H9 (cell line): ENCODE data around the gene GPI. TPM values are rescaled to one million over a fixed set of nuclear protein-coding genes. Genes with fewer than 3 reads are reported as not detected.

Experiments used
- DNase-seq: peaks from one replicate; pipeline ENCODE4 v3.0.0-alpha.2; 2017
- H2AFZ ChIP-seq: one replicate; pipeline ENCODE4 v1.6.1; 2013; ENCODE audit warnings: mild to moderate bottlenecking, low read length, control low read depth, moderate library complexity
- H2AK5ac ChIP-seq: 2 replicates; pipeline ENCODE4 v1.6.1; 2013; ENCODE audit warnings: low read length, control low read depth, mixed read lengths; ENCODE audit not compliant: insufficient read length
- H2BK120ac ChIP-seq: one replicate; pipeline ENCODE4 v1.6.1; 2013; ENCODE audit warnings: low read depth, mild to moderate bottlenecking, low read length, control low read depth, inconsistent platforms; ENCODE audit not compliant: poor library complexity, severe bottlenecking
- H2BK12ac ChIP-seq: 2 replicates; pipeline ENCODE4 v1.6.1; 2013; ENCODE audit warnings: low read length, control low read depth, mixed read lengths, low read depth; ENCODE audit not compliant: insufficient read length
- H2BK15ac ChIP-seq: 2 replicates; pipeline ENCODE4 v1.6.1; 2013; ENCODE audit warnings: low read depth, low read length, control low read depth
- H2BK20ac ChIP-seq: one replicate; pipeline ENCODE4 v1.6.1; 2013; ENCODE audit warnings: low read depth, mild to moderate bottlenecking, low read length, control low read depth, inconsistent platforms; ENCODE audit not compliant: poor library complexity, severe bottlenecking
- H2BK5ac ChIP-seq: 2 replicates; pipeline ENCODE4 v1.6.1; 2013; ENCODE audit warnings: low read length, control low read depth, mixed read lengths; ENCODE audit not compliant: insufficient read length
- H3K14ac ChIP-seq: 2 replicates; pipeline ENCODE4 v1.6.1; 2013; ENCODE audit warnings: low read length, control low read depth; ENCODE audit not compliant: insufficient read depth
- H3K18ac ChIP-seq: 2 replicates; pipeline ENCODE4 v1.6.1; 2013; ENCODE audit warnings: low read depth, mild to moderate bottlenecking, mixed read lengths, low read length, control low read depth; ENCODE audit not compliant: insufficient read length
- H3K23ac ChIP-seq: 2 replicates; pipeline ENCODE4 v1.6.1; 2013; ENCODE audit warnings: low read length, control low read depth, mixed read lengths, low read depth; ENCODE audit not compliant: insufficient read length
- H3K23me2 ChIP-seq: 2 replicates; pipeline ENCODE4 v1.6.1; 2013; ENCODE audit warnings: low read depth, mild to moderate bottlenecking, mixed read lengths, low read length, control low read depth; ENCODE audit not compliant: insufficient read length, poor library complexity, severe bottlenecking
- H3K27ac ChIP-seq: 2 replicates; pipeline ENCODE4 v1.5.1; 2013; ENCODE audit warnings: low read length, control low read depth, mixed read lengths, low read depth; ENCODE audit not compliant: insufficient read length
- H3K27me3 ChIP-seq: 2 replicates; pipeline ENCODE4 v1.6.1; 2013; ENCODE audit warnings: low read length, control low read depth, inconsistent platforms; ENCODE audit not compliant: insufficient read depth
- H3K4ac ChIP-seq: 2 replicates; pipeline ENCODE4 v1.6.1; 2013; ENCODE audit warnings: low read depth, mild to moderate bottlenecking, control low read depth, inconsistent platforms, low read length, moderate library complexity
- H3K4me1 ChIP-seq: 2 replicates; pipeline ENCODE4 v1.6.1; 2013; ENCODE audit warnings: low read length, control low read depth, inconsistent platforms; ENCODE audit not compliant: insufficient read depth
- H3K4me2 ChIP-seq: 2 replicates; pipeline ENCODE4 v1.6.1; 2013; ENCODE audit warnings: low read length, control low read depth, mixed read lengths; ENCODE audit not compliant: insufficient read length, insufficient read depth
- H3K56ac ChIP-seq: 2 replicates; pipeline ENCODE4 v1.6.1; 2013; ENCODE audit warnings: low read depth, mild to moderate bottlenecking, mixed read lengths, low read length, control low read depth; ENCODE audit not compliant: insufficient read length
- H3K79me1 ChIP-seq: 2 replicates; pipeline ENCODE4 v1.6.1; 2013; ENCODE audit warnings: low read depth, mild to moderate bottlenecking, moderate library complexity, low read length, control low read depth, inconsistent platforms; ENCODE audit not compliant: insufficient read depth, poor library complexity, severe bottlenecking
- H3K79me2 ChIP-seq: 2 replicates; pipeline ENCODE4 v1.6.1; 2013; ENCODE audit warnings: low read length, control low read depth, inconsistent platforms; ENCODE audit not compliant: insufficient read depth
- H3K9ac ChIP-seq: 2 replicates; pipeline ENCODE4 v1.6.1; 2013; ENCODE audit warnings: low read length, control low read depth, mixed read lengths; ENCODE audit not compliant: insufficient read length; ENCODE audit errors: extremely low read depth
- H3K9me3 ChIP-seq: one replicate; pipeline ENCODE4 v1.6.1; 2013; ENCODE audit warnings: low read depth, low read length, inconsistent platforms; ENCODE audit not compliant: control insufficient read depth
- H3T11ph ChIP-seq: one replicate; pipeline ENCODE4 v1.6.1; 2013; ENCODE audit warnings: mild to moderate bottlenecking, low read length, control low read depth, inconsistent platforms
- H4K20me1 ChIP-seq: one replicate; pipeline ENCODE4 v1.6.1; 2013; ENCODE audit not compliant: control insufficient read depth, insufficient read length, insufficient read depth
- H4K5ac ChIP-seq: 2 replicates; pipeline ENCODE4 v1.6.1; 2013; ENCODE audit warnings: low read depth, mild to moderate bottlenecking, mixed read lengths, low read length, control low read depth; ENCODE audit not compliant: insufficient read length
- H4K8ac ChIP-seq: replicated peaks from 2 replicates; pipeline ENCODE4 v1.6.1; 2013; ENCODE audit warnings: low read length, control low read depth, mixed read lengths, low read depth; ENCODE audit not compliant: insufficient read length
- H4K91ac ChIP-seq: 2 replicates; pipeline ENCODE4 v1.6.1; 2013; ENCODE audit warnings: low read depth, mild to moderate bottlenecking, moderate library complexity, mixed read lengths, low read length, control low read depth; ENCODE audit not compliant: insufficient read length
- H3K27ac Mint-ChIP-seq, 3 experiments: 2 replicates in 2 of 3; 3 replicates in 1 of 3; pipeline ENCODE4 v1.8.0; 2020 to 2021; ENCODE audit warnings: mixed read lengths in 3 of 3, mild to moderate bottlenecking in 1 of 3, moderate library complexity in 1 of 3
- H3K27me3 Mint-ChIP-seq: 2 replicates; pipeline ENCODE4 v1.8.0; 2021; ENCODE audit warnings: low read depth, mild to moderate bottlenecking, moderate library complexity, mixed read lengths
- H3K36me3 Mint-ChIP-seq, 3 experiments: 2 replicates in 2 of 3; 3 replicates in 1 of 3; pipeline ENCODE4 v1.8.0; 2020 to 2021; ENCODE audit warnings: low read depth in 3 of 3, mixed read lengths in 3 of 3; ENCODE audit not compliant: insufficient read depth in 1 of 3
- H3K4me1 Mint-ChIP-seq, 2 experiments: 2 replicates each; pipeline ENCODE4 v1.8.0; 2020; ENCODE audit warnings: mixed read lengths in 2 of 2
- H3K4me3 Mint-ChIP-seq, 2 experiments: 2 replicates in 1 of 2; 3 replicates in 1 of 2; pipeline ENCODE4 v1.8.0; 2020 to 2021; ENCODE audit warnings: mild to moderate bottlenecking in 2 of 2, mixed read lengths in 2 of 2, moderate library complexity in 1 of 2
- H3K9me3 Mint-ChIP-seq, 2 experiments: 2 replicates in 1 of 2; 3 replicates in 1 of 2; pipeline ENCODE4 v1.8.0; 2020; ENCODE audit warnings: mild to moderate bottlenecking in 2 of 2, mixed read lengths in 2 of 2, moderate library complexity in 1 of 2
- CTCF ChIP-seq: fragments of 200-600 bp; sonication (generic); conservative IDR thresholded peaks from 3 replicates; pipeline ENCODE4 v1.8.0; 2021; ENCODE audit warnings: antibody characterized with exemption, mild to moderate bottlenecking
- WGBS: extraction: QIAGEN DNeasy Blood & Tissue Kit; methylation state at CpG from one replicate; pipeline ENCODE4 v1.1.7; 2013; ENCODE audit warnings: missing lambda C conversion rate, low lambda C conversion rate, mixed read lengths; ENCODE audit not compliant: insufficient read length; ENCODE audit errors: extremely low coverage; 5-methylcytosine and 5-hydroxymethylcytosine counted together
- total RNA-seq: library from RNA; stranded (reverse); gene quantifications from 2 replicates; pipeline ENCODE4 v1.2.1, GENCODE V29; 2021

Gene GPI
- total RNA-seq, 1 experiment from 2014 or later, result 373 TPM

GRCh38 chr19:34416021-34416545, 51.1 kb downstream of the GPI start:
- Histone ChIP-seq H3T11ph (no peak overlapping the region), H2AFZ (no peak overlapping the region), H3K9me3 (no peaks in the 10 kb centered on the region), H2AK5ac (no peak overlapping the region), H4K5ac (no peak overlapping the region), H3K4me1 (no peaks in the 10 kb centered on the region), H3K14ac (no peak overlapping the region), H4K20me1 (no peaks in the 10 kb centered on the region), H3K4me2 (no peak overlapping the region), H4K8ac (no peak overlapping the region), H2BK12ac (no peak overlapping the region), H2BK20ac (no peak overlapping the region), H3K27me3 (no peaks in the 10 kb centered on the region), H4K91ac (no peak overlapping the region), H3K4ac (no peak overlapping the region), H3K18ac (no peak overlapping the region), H3K27ac (no peak overlapping the region), H3K23ac (no peak overlapping the region), H2BK5ac (no peak overlapping the region), H2BK15ac (no peak overlapping the region), H3K56ac (no peak overlapping the region), H3K79me2 (no peaks in the 10 kb centered on the region; the same call in 1 of the 2 replicates), H2BK120ac (no peak overlapping the region), H3K9ac (no peak overlapping the region), H3K23me2 (no peaks in the 10 kb centered on the region), H3K79me1 (no peaks in the 10 kb centered on the region)
- no peaks in the 10 kb centered on the region for H3K4me1 Mint-ChIP-seq
- no peak overlapping the region for H3K4me3 Mint-ChIP-seq
- DNase-seq, result no peak
- no peak overlapping the region for H3K27ac Mint-ChIP-seq
- no CpG with 5 or more reads among the region's 7 CpGs for WGBS
- H3K9me3 Mint-ChIP-seq, result no peaks in the 10 kb centered on the region
- no peak for TF ChIP-seq CTCF
- no peaks in the 10 kb centered on the region for H3K27me3 Mint-ChIP-seq
- peaks cover 38 to 77% (median 67%) of the 10 kb centered on the region in 3 experiments; a peak in 6 of 7 replicates for H3K36me3 Mint-ChIP-seq
